Activated T-helper 17 cell treated with anti-CD3 and anti-CD28 coated beads, Interleukin-2, amount 50 U/mL, for 72 hours (primary cell): ENCODE results near the gene RBM22. TPM values are rescaled to one million over a fixed set of nuclear protein-coding genes. Genes with fewer than 3 reads are reported as not detected.
A peak's percentile ranks its signal among the peaks of the same experiment; 100 is the strongest.

Experiments
- ATAC-seq: fragments of 150-1000 bp; cut with Tn5 transposase; replicated peaks from 2 replicates; pipeline ENCODE4 v1.10.0; 2021; ENCODE audit warnings: mild to moderate bottlenecking, moderate library complexity
- H3K27ac Mint-ChIP-seq: one replicate; pipeline ENCODE4 v1.8.0; 2022; ENCODE audit warnings: mixed read lengths
- H3K27me3 Mint-ChIP-seq: one replicate; pipeline ENCODE4 v1.8.0; 2022; ENCODE audit warnings: mixed read lengths
- H3K36me3 Mint-ChIP-seq: one replicate; pipeline ENCODE4 v1.8.0; 2022; ENCODE audit warnings: low read depth, mild to moderate bottlenecking, mixed read lengths
- H3K4me1 Mint-ChIP-seq: one replicate; pipeline ENCODE4 v1.8.0; 2022; ENCODE audit warnings: mixed read lengths
- H3K4me3 Mint-ChIP-seq: one replicate; pipeline ENCODE4 v1.8.0; 2022; ENCODE audit warnings: mild to moderate bottlenecking, mixed read lengths
- H3K9me3 Mint-ChIP-seq: one replicate; pipeline ENCODE4 v1.8.0; 2022; ENCODE audit warnings: mixed read lengths
- total RNA-seq, 2 donors: library from RNA; stranded (reverse); gene quantifications; one replicate each; pipeline ENCODE4 v1.2.3, GENCODE V29; 2022

Gene RBM22
- total RNA-seq, 2 donors from 2014 or later: 60.3 to 61.5 TPM

GRCh38 chr5:150662731-150663516, 37.9 kb downstream of the RBM22 start:
- peaks cover 4% of the 10 kb centered on the region for H3K27me3 Mint-ChIP-seq
- no peak for ATAC-seq
- no peaks in the 10 kb centered on the region for H3K36me3 Mint-ChIP-seq
- H3K4me3 Mint-ChIP-seq: no peak overlapping the region
- no peaks in the 10 kb centered on the region for H3K9me3 Mint-ChIP-seq
- H3K4me1 Mint-ChIP-seq: no peaks in the 10 kb centered on the region
- no peak overlapping the region for H3K27ac Mint-ChIP-seq

GRCh38 chr5:150661821-150662596, 38.9 kb downstream of the RBM22 start:
- H3K36me3 Mint-ChIP-seq: no peaks in the 10 kb centered on the region
- H3K27me3 Mint-ChIP-seq: peaks cover 4% of the 10 kb centered on the region
- no peaks in the 10 kb centered on the region for H3K9me3 Mint-ChIP-seq
- H3K4me3 Mint-ChIP-seq: no peak overlapping the region
- H3K4me1 Mint-ChIP-seq: no peaks in the 10 kb centered on the region
- ATAC-seq: no peak
- no peak overlapping the region for H3K27ac Mint-ChIP-seq

- no peak for ATAC-seq
- Mint-ChIP-seq H3K4me1 (no peaks in the 10 kb centered on the region), H3K27ac (no peak within 1 kb of the TSS), H3K9me3 (no peaks in the 10 kb centered on the region), H3K27me3 (peaks cover 4% of the 10 kb centered on the region), H3K36me3 (no peaks in the 10 kb centered on the region), H3K4me3 (no peak within 1 kb of the TSS)
Measured at GRCh38 chr5:150661086-150661485, 39.8 kb downstream of the RBM22 start, which contains the start of gene MYOZ3. TSS of gene MYOZ3 (plus strand) at chr5:150661251. CDS start at chr5:150662942, 1,691 bp downstream.

- H3K9me3 Mint-ChIP-seq: no peaks in the 10 kb centered on the region
- H3K4me1 Mint-ChIP-seq: no peaks in the 10 kb centered on the region
- H3K36me3 Mint-ChIP-seq: no peaks in the 10 kb centered on the region
- H3K27me3 Mint-ChIP-seq: peaks cover 4% of the 10 kb centered on the region
- no peak overlapping the region for H3K4me3 Mint-ChIP-seq
- no peak for ATAC-seq
- no peak overlapping the region for H3K27ac Mint-ChIP-seq
Measured at GRCh38 chr5:150660108-150660831, 40.6 kb downstream of the RBM22 start.

GRCh38 chr5:150659360-150660107, 41.3 kb downstream of the RBM22 start:
- no peaks in the 10 kb centered on the region for H3K9me3 Mint-ChIP-seq

GRCh38 chr5:150658699-150659265, 42.1 kb downstream of the RBM22 start:
- no peaks in the 10 kb centered on the region for H3K9me3 Mint-ChIP-seq
- H3K27me3 Mint-ChIP-seq: no peaks in the 10 kb centered on the region
- no peak for ATAC-seq
- no peak overlapping the region for H3K4me3 Mint-ChIP-seq
- no peaks in the 10 kb centered on the region for H3K4me1 Mint-ChIP-seq
- H3K36me3 Mint-ChIP-seq: no peaks in the 10 kb centered on the region
- no peak overlapping the region for H3K27ac Mint-ChIP-seq

More at GRCh38 chr5:150659360-150660107, 41.3 kb downstream of the RBM22 start:
- Mint-ChIP-seq H3K4me3 (no peak overlapping the region), H3K27me3 (no peaks in the 10 kb centered on the region), H3K36me3 (no peaks in the 10 kb centered on the region), H3K4me1 (no peaks in the 10 kb centered on the region), H3K27ac (no peak overlapping the region)
- no peak for ATAC-seq

GRCh38 chr5:150658121-150658520, 42.7 kb downstream of the RBM22 start:
- Mint-ChIP-seq H3K36me3 (no peaks in the 10 kb centered on the region), H3K27me3 (no peaks in the 10 kb centered on the region), H3K4me1 (no peaks in the 10 kb centered on the region), H3K4me3 (peak overlapping the region; percentile 71), H3K27ac (no peak overlapping the region), H3K9me3 (no peaks in the 10 kb centered on the region)
- ATAC-seq: no peak

- no peaks in the 10 kb centered on the region for H3K36me3 Mint-ChIP-seq
- H3K4me3 Mint-ChIP-seq: peak overlapping the region; percentile 71
- no peaks in the 10 kb centered on the region for H3K4me1 Mint-ChIP-seq
- H3K27ac Mint-ChIP-seq: peak overlapping the region; percentile 75
- H3K9me3 Mint-ChIP-seq: no peaks in the 10 kb centered on the region
- H3K27me3 Mint-ChIP-seq: no peaks in the 10 kb centered on the region
- ATAC-seq: peak; percentile 84
Measured at GRCh38 chr5:150656191-150657132, 44.4 kb downstream of the RBM22 start.

- H3K4me1 Mint-ChIP-seq: no peaks in the 10 kb centered on the region
- H3K9me3 Mint-ChIP-seq: no peaks in the 10 kb centered on the region
- H3K27me3 Mint-ChIP-seq: no peaks in the 10 kb centered on the region
- no peak overlapping the region for H3K27ac Mint-ChIP-seq
- H3K4me3 Mint-ChIP-seq: no peak overlapping the region
- H3K36me3 Mint-ChIP-seq: no peaks in the 10 kb centered on the region
- no peak for ATAC-seq
Measured at GRCh38 chr5:150655221-150655620, 45.6 kb downstream of the RBM22 start.

- Mint-ChIP-seq H3K9me3 (no peaks in the 10 kb centered on the region), H3K36me3 (no peaks in the 10 kb centered on the region)
Measured at GRCh38 chr5:150653762-150654556, 46.9 kb downstream of the RBM22 start.

GRCh38 chr5:150653145-150653761, 47.6 kb downstream of the RBM22 start:
- Mint-ChIP-seq H3K4me1 (no peaks in the 10 kb centered on the region), H3K36me3 (no peaks in the 10 kb centered on the region), H3K9me3 (no peaks in the 10 kb centered on the region), H3K27me3 (no peaks in the 10 kb centered on the region), H3K27ac (no peak overlapping the region), H3K4me3 (no peak overlapping the region)
- ATAC-seq: no peak

More at GRCh38 chr5:150653762-150654556, 46.9 kb downstream of the RBM22 start:
- Mint-ChIP-seq H3K27ac (no peak overlapping the region), H3K27me3 (no peaks in the 10 kb centered on the region), H3K4me1 (no peaks in the 10 kb centered on the region), H3K4me3 (no peak overlapping the region)
- no peak for ATAC-seq
